Neural cell (in vitro differentiated cells): Measurements from ENCODE around the gene NPAS3. TPM values are rescaled to one million over a fixed set of nuclear protein-coding genes. Genes with fewer than 3 reads are reported as not detected.

Experiments used
- H2AFZ ChIP-seq: fragments of 200-600, 300-800 bp; sonication (generic), shearing (Covaris generic); 2 replicates; pipeline ENCODE4 v1.6.0; 2014; ENCODE audit warnings: low read depth, mild to moderate bottlenecking, antibody characterized with exemption, low read length, moderate library complexity
- H3F3A ChIP-seq: fragments of 200-600 bp; shearing (Covaris generic); 2 replicates; pipeline ENCODE4 v1.6.1; 2016; ENCODE audit warnings: mild to moderate bottlenecking, moderate library complexity, mixed read lengths, antibody characterized with exemption, low read length; ENCODE audit not compliant: insufficient read depth, poor library complexity, severe bottlenecking
- H3K27ac ChIP-seq: fragments of 200-600, 300-800 bp; sonication (generic), shearing (Covaris generic); 2 replicates; pipeline ENCODE4 v1.5.1; 2014; ENCODE audit warnings: mild to moderate bottlenecking, low read length, moderate library complexity
- H3K27me3 ChIP-seq: fragments of 300-800, 200-600 bp; sonication (generic), shearing (Covaris generic); 2 replicates; pipeline ENCODE4 v1.6.0; 2014; ENCODE audit warnings: mild to moderate bottlenecking, low read depth, low read length, moderate library complexity; ENCODE audit not compliant: insufficient read depth
- H3K36me3 ChIP-seq: fragments of 300-800, 200-600 bp; sonication (generic), shearing (Covaris generic); 2 replicates; pipeline ENCODE4 v1.5.1; 2014; ENCODE audit warnings: mild to moderate bottlenecking, antibody characterized with exemption, low read length, moderate library complexity; ENCODE audit not compliant: insufficient read depth
- H3K4me2 ChIP-seq: fragments of 300-800, 200-600 bp; sonication (generic), shearing (Covaris generic); 2 replicates; pipeline ENCODE4 v1.6.0; 2014; ENCODE audit warnings: mild to moderate bottlenecking, low read length
- H3K4me3 ChIP-seq: fragments of 300-800, 200-600 bp; sonication (generic), shearing (Covaris generic); 2 replicates; pipeline ENCODE4 v1.5.1; 2014; ENCODE audit warnings: mild to moderate bottlenecking, low read length, moderate library complexity
- H3K79me2 ChIP-seq: fragments of 200-600 bp; shearing (Covaris generic); replicated peaks from 2 replicates; pipeline ENCODE4 v1.6.0; 2014; ENCODE audit warnings: mild to moderate bottlenecking, low read length, moderate library complexity; ENCODE audit not compliant: insufficient read depth
- H3K9ac ChIP-seq: fragments of 300-800, 200-600 bp; sonication (generic), shearing (Covaris generic); 2 replicates; pipeline ENCODE4 v1.6.1; 2016; ENCODE audit warnings: mild to moderate bottlenecking, low read length, mixed read lengths
- H3K9me2 ChIP-seq: fragments of 200-600 bp; shearing (Covaris generic); 2 replicates; pipeline ENCODE4 v1.6.1; 2016; ENCODE audit warnings: mild to moderate bottlenecking, low read length, mixed read lengths; ENCODE audit not compliant: insufficient read depth
- H3K9me3 ChIP-seq: fragments of 200-600, 300-800 bp; sonication (generic), shearing (Covaris generic); 2 replicates; pipeline ENCODE4 v1.6.1; 2016; ENCODE audit warnings: mild to moderate bottlenecking, mixed run types, low read length, moderate library complexity, mixed read lengths
- H4K20me1 ChIP-seq: fragments of 200-600 bp; shearing (Covaris generic); 2 replicates; pipeline ENCODE4 v1.6.1; 2016; ENCODE audit warnings: mild to moderate bottlenecking, mixed run types; ENCODE audit not compliant: insufficient read depth
- CTCF ChIP-seq: fragments of 450-650 bp; IDR thresholded peaks from 2 replicates; pipeline ENCODE4 v1.5.1; 2014; ENCODE audit warnings: antibody characterized with exemption, mild to moderate bottlenecking, moderate library complexity; ENCODE audit not compliant: poor library complexity, severe bottlenecking
- EP300 ChIP-seq: fragments of 450-650 bp; conservative IDR thresholded peaks from 2 replicates; pipeline ENCODE4 v1.6.1; 2014; ENCODE audit warnings: antibody characterized with exemption, mild to moderate bottlenecking, moderate library complexity; ENCODE audit not compliant: poor library complexity, severe bottlenecking
- EZH2 ChIP-seq: fragments of 200-600, 300-800 bp; shearing (Covaris generic), sonication (generic); IDR thresholded peaks from 2 replicates; pipeline ENCODE4 v1.6.1; 2014; ENCODE audit warnings: antibody characterized with exemption, low read length, borderline replicate concordance, mild to moderate bottlenecking; ENCODE audit not compliant: insufficient read depth, poor library complexity, severe bottlenecking
- MXI1 ChIP-seq: fragments of 450-650 bp; conservative IDR thresholded peaks from 2 replicates; pipeline ENCODE4 v1.6.1; 2014; ENCODE audit warnings: antibody characterized with exemption, mild to moderate bottlenecking; ENCODE audit not compliant: poor library complexity, severe bottlenecking
- POLR2AphosphoS5 ChIP-seq: IDR thresholded peaks from 2 replicates; pipeline ENCODE4 v1.6.1; 2012
- RAD21 ChIP-seq: fragments of 450-650 bp; conservative IDR thresholded peaks from 2 replicates; pipeline ENCODE4 v1.6.1; 2014; ENCODE audit warnings: antibody characterized with exemption, mild to moderate bottlenecking, moderate library complexity
- REST ChIP-seq: IDR thresholded peaks from 2 replicates; pipeline ENCODE4 v1.6.1; 2012; ENCODE audit warnings: borderline replicate concordance
- SMC3 ChIP-seq: fragments of 450-650 bp; conservative IDR thresholded peaks from 2 replicates; pipeline ENCODE4 v1.6.1; 2014; ENCODE audit warnings: antibody characterized with exemption, mild to moderate bottlenecking, moderate library complexity; ENCODE audit not compliant: poor library complexity
- TAF1 ChIP-seq: IDR thresholded peaks from 2 replicates; pipeline ENCODE4 v1.6.1; 2012; ENCODE audit warnings: low read depth
- polyA plus RNA-seq: library from polyadenylated mRNA; depleted of rRNA; stranded (reverse); fragments of >200 nt; gene quantifications from 2 replicates; pipeline ENCODE4 v1.2.3, GENCODE V29; 2014

The NPAS3 gene
- polyA plus RNA-seq, 1 donor from 2014 or later, result 1.3 TPM

GRCh38 chr14:33229269-33229929, 290.7 kb downstream of the NPAS3 start:
- H3K36me3 ChIP-seq, result no peaks in the 10 kb centered on the region

GRCh38 chr14:33230021-33230420, 291.3 kb downstream of the NPAS3 start:
- no peak for TF ChIP-seq POLR2AphosphoS5
- Histone ChIP-seq H3K9me2 (no peaks in the 10 kb centered on the region), H2AFZ (no peak overlapping the region), H3K9me3 (no peaks in the 10 kb centered on the region), H3F3A (no peaks in the 10 kb centered on the region), H3K9ac (no peak overlapping the region), H3K79me2 (no peaks in the 10 kb centered on the region), H3K27ac (no peak overlapping the region), H3K27me3 (no peaks in the 10 kb centered on the region), H4K20me1 (no peaks in the 10 kb centered on the region), H3K4me2 (no peak overlapping the region), H3K36me3 (no peaks in the 10 kb centered on the region), H3K4me3 (no peak overlapping the region)

More at GRCh38 chr14:33229269-33229929, 290.7 kb downstream of the NPAS3 start:
- Histone ChIP-seq H3K4me2 (no peak overlapping the region), H3K4me3 (no peak overlapping the region), H3K9ac (no peak overlapping the region), H2AFZ (no peak overlapping the region), H3K9me3 (no peaks in the 10 kb centered on the region), H4K20me1 (no peaks in the 10 kb centered on the region), H3K27ac (no peak overlapping the region), H3K9me2 (no peaks in the 10 kb centered on the region), H3K79me2 (no peaks in the 10 kb centered on the region), H3K27me3 (no peaks in the 10 kb centered on the region), H3F3A (no peaks in the 10 kb centered on the region)
- TF ChIP-seq EP300, result no peak
- TF ChIP-seq TAF1, result no peak

GRCh38 chr14:33232031-33232430, 293.4 kb downstream of the NPAS3 start:
- Histone ChIP-seq H3K9me3 (no peaks in the 10 kb centered on the region), H3K36me3 (no peaks in the 10 kb centered on the region), H3K4me2 (no peak overlapping the region), H3F3A (no peaks in the 10 kb centered on the region), H3K9me2 (no peaks in the 10 kb centered on the region), H3K27me3 (no peaks in the 10 kb centered on the region), H2AFZ (no peak overlapping the region), H3K79me2 (no peaks in the 10 kb centered on the region), H4K20me1 (no peaks in the 10 kb centered on the region), H3K27ac (no peak overlapping the region), H3K9ac (no peak overlapping the region), H3K4me3 (no peak overlapping the region)
- TF ChIP-seq EZH2, result no peak
- TF ChIP-seq POLR2AphosphoS5, result no peak
- no peak for TF ChIP-seq RAD21
- no peak for TF ChIP-seq MXI1

- Histone ChIP-seq H4K20me1 (no peaks in the 10 kb centered on the region), H3F3A (peaks cover 3% of the 10 kb centered on the region), H3K9me3 (no peaks in the 10 kb centered on the region), H3K4me2 (no peak overlapping the region), H2AFZ (no peak overlapping the region), H3K36me3 (no peaks in the 10 kb centered on the region), H3K27me3 (no peaks in the 10 kb centered on the region), H3K79me2 (no peaks in the 10 kb centered on the region), H3K9me2 (no peaks in the 10 kb centered on the region), H3K4me3 (no peak overlapping the region), H3K27ac (no peak overlapping the region), H3K9ac (no peak overlapping the region)
- no peak for TF ChIP-seq REST
- no peak for TF ChIP-seq CTCF
- TF ChIP-seq RAD21, result no peak
- TF ChIP-seq SMC3, result no peak
- no peak for TF ChIP-seq EP300
- no peak for TF ChIP-seq POLR2AphosphoS5
- TF ChIP-seq TAF1, result no peak
- no peak for TF ChIP-seq MXI1
- TF ChIP-seq EZH2, result no peak
Observed at GRCh38 chr14:33237115-33237740, 298.5 kb downstream of the NPAS3 start.
